Neutrophil (primary cell): ENCODE data around the gene DTHD1.

ENCODE experiments used
- H3K27ac ChIP-seq: fragments of 200-600 bp; sonication (generic); 2 replicates; pipeline ENCODE4 v1.5.1; 2016; ENCODE audit warnings: mild to moderate bottlenecking, moderate library complexity
- H3K27me3 ChIP-seq: fragments of 200-600 bp; sonication (generic); 2 replicates; pipeline ENCODE4 v1.6.0; 2016; ENCODE audit warnings: mild to moderate bottlenecking
- H3K36me3 ChIP-seq: fragments of 200-600 bp; sonication (generic); 2 replicates; pipeline ENCODE4 v1.5.1; 2017
- H3K4me1 ChIP-seq, 2 experiments: fragments of 200-600 bp in 1 of 2; sonication (generic) in 1 of 2; 1 replicate in 1 of 2; 2 replicates in 1 of 2; pipeline versions ENCODE4 v1.5.1 to v1.6.1; 2013 to 2016; ENCODE audit warnings: low read depth in 1 of 2, low read length in 1 of 2, mild to moderate bottlenecking in 1 of 2, moderate library complexity in 1 of 2; ENCODE audit not compliant: control insufficient read depth in 1 of 2, insufficient read depth in 1 of 2
- H3K4me3 ChIP-seq, 2 experiments: fragments of 200-600 bp in 1 of 2; sonication (generic) in 1 of 2; 1 replicate in 1 of 2; 2 replicates in 1 of 2; pipeline ENCODE4 v1.5.1; 2013 to 2016; ENCODE audit warnings: low read depth in 1 of 2, low read length in 1 of 2, mild to moderate bottlenecking in 1 of 2, moderate library complexity in 1 of 2
- H3K9me3 ChIP-seq: fragments of 200-600 bp; sonication (generic); 2 replicates; pipeline ENCODE4 v1.5.1; 2016
- CTCF ChIP-seq: fragments of 200-600 bp; sonication (generic); IDR thresholded peaks from 2 replicates; pipeline ENCODE4 v1.5.1; 2016; ENCODE audit warnings: antibody characterized with exemption

DTHD1 gene

DNA sequence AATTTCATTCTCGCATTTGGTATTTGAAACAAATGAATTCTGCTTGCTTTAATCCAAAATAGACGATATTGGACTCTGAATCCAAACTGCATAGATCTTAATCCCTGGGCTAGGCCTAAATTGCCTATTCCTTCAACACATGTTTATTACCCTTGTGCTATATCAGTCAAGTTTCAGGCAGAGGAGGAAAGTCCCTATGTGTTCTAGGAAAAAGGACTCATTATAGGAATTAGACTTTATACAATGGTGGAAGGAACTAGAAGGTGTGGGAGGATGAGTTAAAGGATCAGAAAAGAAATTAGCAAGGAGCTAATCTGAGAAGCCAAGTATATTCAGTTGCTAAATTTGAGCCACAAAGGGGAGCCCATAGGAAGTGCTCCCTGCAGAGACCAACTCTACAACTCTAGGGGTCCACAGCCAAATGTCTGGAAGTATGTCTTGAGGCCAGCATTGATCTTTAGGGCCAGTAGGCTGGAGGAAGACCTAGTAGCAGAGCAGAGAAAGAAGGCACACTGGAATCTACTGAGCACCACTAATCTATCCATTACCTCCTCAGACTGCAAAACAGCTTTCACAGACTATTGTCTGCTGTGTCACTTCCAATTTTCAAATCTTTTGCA, 17.1 kb upstream of the DTHD1 start:
- Histone ChIP-seq H3K4me3 (no peak overlapping the region), H3K27ac (no peak overlapping the region), H3K36me3 (no peaks in the 10 kb centered on the region), H3K9me3 (no peaks in the 10 kb centered on the region), H3K4me1 (peaks cover 38 to 47% of the 10 kb centered on the region in 2 experiments), H3K27me3 (no peaks in the 10 kb centered on the region)
- TF ChIP-seq CTCF, result no peak

GRCh38 chr4:36267486-36268268, 13.7 kb upstream of the DTHD1 start:
- Histone ChIP-seq H3K27ac (peak overlapping the region; percentile 77), H3K9me3 (no peaks in the 10 kb centered on the region), H3K27me3 (no peaks in the 10 kb centered on the region), H3K36me3 (no peaks in the 10 kb centered on the region), H3K4me3 (no peak overlapping the region), H3K4me1 (peaks cover 45 to 57% of the 10 kb centered on the region in 2 experiments)
- TF ChIP-seq CTCF, result no peak

DNA sequence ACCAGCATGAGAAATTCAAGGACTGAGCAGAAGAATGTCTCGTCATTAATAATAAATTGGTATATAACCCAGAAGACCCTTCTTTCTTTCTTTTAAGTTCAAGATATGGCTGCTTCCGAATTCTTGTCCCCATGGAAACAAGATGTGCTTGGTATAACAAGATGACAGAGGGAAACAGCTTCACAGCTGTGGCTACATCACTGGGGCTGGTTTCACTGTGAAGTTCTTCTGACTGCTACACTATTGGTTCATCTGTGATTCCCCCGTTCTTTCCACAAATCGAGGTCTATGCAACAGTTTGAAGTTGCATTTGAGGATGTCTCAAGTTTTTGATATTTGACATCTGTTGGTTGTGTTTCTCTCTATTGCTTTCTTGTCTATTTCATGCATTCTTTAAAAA, 12.3 kb upstream of the DTHD1 start:
- no peak overlapping the region for H3K4me3 ChIP-seq
- H3K4me1 ChIP-seq, result peaks cover 45 to 57% of the 10 kb centered on the region in 2 experiments
- H3K27me3 ChIP-seq, result no peaks in the 10 kb centered on the region
- no peak for TF ChIP-seq CTCF
- H3K9me3 ChIP-seq, result no peaks in the 10 kb centered on the region
- no peak overlapping the region for H3K27ac ChIP-seq
- no peaks in the 10 kb centered on the region for H3K36me3 ChIP-seq

DNA sequence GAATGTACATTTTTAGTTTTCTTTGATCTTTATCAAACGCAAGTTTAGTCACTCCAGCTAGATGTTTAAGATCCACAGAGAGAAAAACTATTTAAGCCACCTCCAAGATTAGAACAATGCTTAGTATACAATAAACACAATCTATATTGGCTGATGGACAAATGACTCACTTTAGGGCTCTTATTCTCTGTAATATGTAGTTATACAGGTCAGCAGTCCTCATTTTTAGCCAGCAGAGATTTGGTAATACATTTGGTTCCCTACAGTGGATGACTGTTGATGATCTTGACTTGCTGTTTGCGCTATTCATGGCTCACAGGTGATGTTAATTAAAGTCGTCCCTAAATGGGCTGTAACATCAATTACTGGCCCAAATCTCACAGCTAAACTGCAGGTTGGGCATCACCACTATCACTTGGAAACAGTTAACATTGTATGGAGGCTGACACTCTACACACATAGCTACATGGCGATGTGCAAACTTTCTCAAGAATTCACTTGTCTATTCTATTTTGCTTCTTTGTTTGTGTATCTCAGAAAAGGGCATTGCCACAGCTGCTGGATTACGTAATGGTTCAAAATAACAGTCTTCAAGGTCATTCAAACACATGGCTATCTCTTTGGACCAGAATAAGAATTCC, 11.8 kb upstream of the DTHD1 start:
- no peaks in the 10 kb centered on the region for H3K36me3 ChIP-seq
- no peak overlapping the region for H3K4me3 ChIP-seq
- no peak for TF ChIP-seq CTCF
- H3K9me3 ChIP-seq, result no peaks in the 10 kb centered on the region
- peaks cover 45 to 56% of the 10 kb centered on the region in 2 experiments for H3K4me1 ChIP-seq
- no peaks in the 10 kb centered on the region for H3K27me3 ChIP-seq
- no peak overlapping the region for H3K27ac ChIP-seq

DNA sequence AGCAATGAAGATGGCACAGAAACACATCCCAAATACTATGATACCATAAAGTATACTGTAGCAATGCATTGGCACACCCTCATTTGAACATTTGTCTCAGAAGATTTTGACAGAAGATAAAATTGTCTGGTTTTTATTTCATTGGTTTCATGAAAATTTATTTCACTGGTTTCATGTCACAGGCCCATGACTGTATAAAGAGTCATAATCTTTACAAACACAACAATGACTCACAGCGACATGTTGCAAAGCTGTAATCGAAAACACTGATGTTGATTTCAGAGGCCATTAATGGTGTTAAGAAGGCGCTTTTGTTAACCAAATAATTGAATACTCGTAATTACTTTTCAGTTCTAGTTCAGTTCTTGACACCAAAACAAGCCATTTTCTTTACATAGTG, 8.1 kb upstream of the DTHD1 start:
- no peak for TF ChIP-seq CTCF
- Histone ChIP-seq H3K36me3 (no peaks in the 10 kb centered on the region), H3K27me3 (no peaks in the 10 kb centered on the region), H3K9me3 (no peaks in the 10 kb centered on the region), H3K4me1 (peaks cover 12 to 20% of the 10 kb centered on the region in 2 experiments), H3K27ac (no peak overlapping the region), H3K4me3 (no peak overlapping the region)
